Mesodermal cell (in vitro differentiated cells): Measurements from ENCODE around the gene AREL1.

Experiments
- H3K27ac ChIP-seq: 2 replicates; pipeline ENCODE4 v1.7.0; 2013; ENCODE audit warnings: mild to moderate bottlenecking, low read depth, low read length, moderate library complexity; ENCODE audit not compliant: severe bottlenecking
- H3K36me3 ChIP-seq: 2 replicates; pipeline ENCODE4 v1.7.1; 2013; ENCODE audit warnings: mild to moderate bottlenecking, low read length, moderate library complexity; ENCODE audit not compliant: control insufficient read depth, insufficient read depth
- H3K4me1 ChIP-seq: one replicate; pipeline ENCODE4 v1.7.1; 2013; ENCODE audit warnings: mild to moderate bottlenecking, low read length; ENCODE audit not compliant: insufficient read depth, control insufficient read depth, poor library complexity, severe bottlenecking
- H3K4me3 ChIP-seq: 2 replicates; pipeline ENCODE4 v1.7.0; 2013; ENCODE audit warnings: low read length, control low read depth, mild to moderate bottlenecking; ENCODE audit not compliant: insufficient read depth, poor library complexity, severe bottlenecking; ENCODE audit errors: extremely low read depth
- H3K9me3 ChIP-seq: 2 replicates; pipeline ENCODE4 v1.7.1; 2013; ENCODE audit warnings: mild to moderate bottlenecking, low read length, moderate library complexity; ENCODE audit not compliant: control insufficient read depth
- WGBS, 2 experiments: methylation state at CpG; one replicate each; pipeline ENCODE4 v1.1.5; 2013; ENCODE audit warnings: missing lambda C conversion rate in 2 of 2; ENCODE audit not compliant: insufficient coverage in 2 of 2; 5-methylcytosine and 5-hydroxymethylcytosine counted together

The AREL1 gene

DNA sequence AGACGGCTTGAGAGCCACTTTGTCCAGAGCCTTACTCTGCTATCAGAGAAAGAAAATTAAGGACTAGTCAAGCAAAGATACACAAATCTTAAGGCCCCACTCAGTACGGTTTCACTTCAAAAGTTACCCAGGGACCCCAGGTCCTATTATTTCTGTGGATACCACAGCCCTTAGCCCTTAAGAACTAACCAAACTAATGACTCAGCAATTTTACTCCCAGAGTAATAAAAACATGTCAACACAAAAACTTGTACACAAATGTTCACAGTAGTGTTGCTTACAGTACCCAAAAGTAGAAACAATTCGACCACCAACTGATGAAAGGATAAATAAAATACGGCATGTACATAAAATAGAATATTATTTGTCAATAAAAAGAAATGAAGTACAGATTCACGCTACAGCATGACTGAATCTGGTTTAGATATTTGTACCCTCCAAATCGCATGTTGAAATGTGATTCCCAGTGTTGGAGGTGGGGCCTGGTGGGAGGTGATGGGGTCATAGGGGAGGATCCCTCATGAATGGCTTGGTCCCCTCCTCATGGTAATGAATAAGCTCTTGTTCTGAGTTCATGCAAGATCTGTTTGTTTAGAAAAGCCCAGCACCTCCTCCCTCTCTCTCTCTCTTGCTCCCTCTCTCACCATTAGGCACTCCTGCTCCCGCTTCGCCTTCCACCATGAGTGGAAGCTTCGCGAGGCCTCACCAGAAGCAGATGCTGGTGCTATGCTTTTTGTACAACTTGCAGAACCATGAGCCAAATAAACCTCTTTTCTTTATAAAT lies 30.5 kb downstream of the AREL1 start:
- H3K27ac ChIP-seq = no peak overlapping the region

DNA sequence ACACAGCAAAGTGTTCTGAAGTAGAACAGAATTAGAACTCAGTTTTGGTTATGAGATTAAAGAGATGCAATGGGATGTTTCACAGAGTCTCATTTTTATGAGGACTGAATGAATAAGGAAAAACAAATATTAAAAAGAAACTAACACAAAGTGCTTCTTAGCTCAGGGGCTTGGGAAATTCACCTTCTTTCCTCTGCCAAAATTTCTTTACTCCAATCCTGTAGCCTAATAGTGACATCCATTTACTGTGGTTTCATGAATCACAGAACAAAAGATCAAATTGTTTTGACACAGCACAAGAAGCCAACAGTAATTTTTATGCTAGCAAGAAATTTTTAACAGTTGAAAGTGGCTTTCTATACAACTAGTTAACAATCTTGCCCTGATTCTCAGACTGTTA lies 37.7 kb downstream of the AREL1 start:
- H3K36me3 ChIP-seq = peaks cover 80% of the 10 kb centered on the region
- H3K4me1 ChIP-seq = peaks cover 8% of the 10 kb centered on the region
- H3K27ac ChIP-seq = no peak overlapping the region
- H3K4me3 ChIP-seq = no peak overlapping the region
- no peaks in the 10 kb centered on the region for H3K9me3 ChIP-seq

More for the DNA sequence above, 30.5 kb downstream of the AREL1 start:
- WGBS, 2 experiments = 83 to 96% methylated on average over 8 to 9 of the region's 10 CpGs
- peaks cover 84% of the 10 kb centered on the region for H3K36me3 ChIP-seq
- H3K4me3 ChIP-seq = no peak overlapping the region
- no peaks in the 10 kb centered on the region for H3K9me3 ChIP-seq
- H3K4me1 ChIP-seq = no peaks in the 10 kb centered on the region

DNA sequence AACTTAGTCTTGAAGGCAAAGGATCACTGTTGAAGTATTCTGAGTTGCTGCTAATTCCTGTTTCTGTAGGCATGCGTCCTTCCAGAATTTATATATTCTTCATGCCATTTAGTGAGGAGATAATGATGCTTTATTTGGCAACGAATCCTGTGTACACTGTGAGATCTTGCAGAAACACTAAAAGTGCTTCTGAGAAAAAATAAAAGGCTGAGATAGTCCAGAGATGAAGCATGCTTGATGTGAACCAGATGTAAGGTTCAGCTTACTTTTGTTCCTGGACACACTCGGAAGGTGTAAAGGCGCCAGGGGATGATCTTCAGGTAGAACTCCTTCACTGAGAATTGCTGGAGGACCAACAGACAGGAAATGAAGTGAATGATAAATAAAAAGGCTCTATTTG lies 39.1 kb downstream of the AREL1 start:
- Histone ChIP-seq H3K4me3 (no peak overlapping the region), H3K27ac (no peak overlapping the region), H3K9me3 (no peaks in the 10 kb centered on the region), H3K36me3 (peaks cover 82% of the 10 kb centered on the region), H3K4me1 (peaks cover 8% of the 10 kb centered on the region)
- WGBS, 2 experiments = 100% methylated on average over 3 of the region's 4 CpGs; no CpG with 5 or more reads in 1 of the 2 experiments

DNA sequence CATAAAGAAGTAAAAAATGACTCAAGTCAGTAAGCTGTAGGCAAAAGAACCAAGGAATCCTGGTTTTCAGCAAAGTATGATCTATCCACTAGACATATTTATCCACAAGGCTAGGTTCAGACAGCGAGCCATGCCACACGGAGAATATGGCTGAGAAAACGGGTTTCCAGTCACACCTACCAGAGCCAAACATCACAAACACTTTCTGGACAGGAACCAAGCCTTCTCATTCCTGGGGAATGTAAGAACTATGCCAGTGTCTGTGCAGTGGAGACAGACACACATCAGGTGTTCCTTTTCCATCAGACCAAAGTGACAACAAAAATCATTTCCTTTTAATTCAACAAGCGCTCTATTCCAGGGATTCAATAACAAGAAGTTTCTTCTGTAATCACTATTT lies 41.1 kb downstream of the AREL1 start:
- Histone ChIP-seq H3K27ac (no peak overlapping the region), H3K36me3 (peaks cover 95% of the 10 kb centered on the region), H3K9me3 (no peaks in the 10 kb centered on the region), H3K4me3 (no peak overlapping the region), H3K4me1 (peaks cover 12% of the 10 kb centered on the region)
- 96 to 100% methylated on average over 3 to 4 of the region's 4 CpGs for WGBS, 2 experiments

DNA sequence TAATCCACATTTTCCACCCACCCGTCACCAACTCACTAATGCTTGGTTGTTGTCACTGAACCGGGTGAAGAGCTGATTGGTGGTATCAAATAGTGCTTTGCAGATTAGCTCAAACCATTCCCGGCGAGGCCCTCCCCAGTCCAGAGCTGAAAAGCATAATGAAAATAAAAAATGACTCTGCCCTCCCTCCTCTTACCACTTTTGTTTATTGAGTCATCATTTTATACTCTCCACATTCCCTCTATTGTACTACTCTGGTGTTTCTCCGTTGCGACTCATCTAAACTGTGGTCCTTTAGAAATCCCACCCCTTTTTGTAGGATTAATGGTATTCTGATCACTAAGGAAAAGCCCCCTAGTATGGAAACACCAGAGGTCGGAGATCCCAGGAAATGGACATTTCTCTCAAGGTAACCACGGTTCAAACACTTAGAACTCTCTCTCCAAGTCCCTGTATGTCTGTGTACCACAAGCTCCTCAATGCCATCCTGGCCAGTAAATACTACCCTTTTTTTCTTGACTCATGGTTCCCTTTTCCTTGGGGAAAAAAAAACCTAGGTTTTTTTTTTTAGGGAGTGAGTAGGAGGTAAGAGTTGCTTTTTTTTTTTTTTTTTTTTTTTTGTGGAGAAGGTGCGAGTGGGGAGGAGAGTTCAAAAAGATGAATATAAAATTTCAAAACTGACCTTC lies 42.0 kb downstream of the AREL1 start:
- H3K4me3 ChIP-seq = no peak overlapping the region
- peaks cover 12% of the 10 kb centered on the region for H3K4me1 ChIP-seq
- no peaks in the 10 kb centered on the region for H3K9me3 ChIP-seq
- peaks cover 93% of the 10 kb centered on the region for H3K36me3 ChIP-seq
- 89 to 96% methylated on average over 4 to 5 of the region's 9 CpGs for WGBS, 2 experiments
- H3K27ac ChIP-seq = no peak overlapping the region

DNA sequence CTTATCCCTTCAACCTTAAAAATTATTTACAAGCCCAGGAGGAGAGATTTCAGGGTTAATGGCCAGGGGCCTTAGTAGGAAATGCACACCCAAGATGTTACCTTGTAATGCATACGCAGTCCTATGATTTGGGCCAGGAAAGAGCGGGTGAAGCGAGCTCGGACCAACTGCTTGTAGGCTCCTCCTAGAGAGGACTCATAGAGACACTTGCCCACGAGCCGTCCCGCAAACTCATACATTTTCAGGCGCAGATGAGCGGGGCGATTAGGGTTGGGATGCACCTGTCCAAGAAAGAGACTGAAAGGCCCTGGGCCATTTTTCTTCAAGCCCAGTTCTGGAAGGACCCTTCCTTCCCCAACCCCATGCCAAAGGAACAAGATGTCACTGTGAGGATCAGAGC lies 43.0 kb downstream of the AREL1 start:
- Histone ChIP-seq H3K4me1 (peaks cover 12% of the 10 kb centered on the region), H3K9me3 (no peaks in the 10 kb centered on the region), H3K27ac (no peak overlapping the region), H3K36me3 (peaks cover 91% of the 10 kb centered on the region), H3K4me3 (no peak overlapping the region)
- WGBS, 2 experiments = 95% methylated on average over 10 of the region's 10 CpGs

DNA sequence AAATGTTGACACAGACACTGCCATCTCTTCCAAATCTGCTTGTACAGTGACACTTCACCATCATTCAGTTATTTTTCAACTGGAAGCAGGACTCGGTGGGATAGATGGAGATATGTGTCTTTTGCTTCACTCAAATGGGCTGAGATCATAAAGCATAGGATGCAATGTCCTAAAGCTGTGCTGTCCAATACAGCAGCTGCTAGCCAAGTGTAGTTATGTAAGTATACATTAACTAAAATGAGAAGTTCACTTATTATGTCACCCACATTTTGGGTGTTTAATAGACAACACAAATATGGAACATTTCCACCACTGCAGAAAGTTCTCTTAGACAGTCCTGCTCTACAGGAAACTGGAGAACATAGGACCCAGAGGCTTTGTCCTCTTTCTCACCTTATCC lies 43.6 kb downstream of the AREL1 start:
- Histone ChIP-seq H3K4me1 (peaks cover 12% of the 10 kb centered on the region), H3K27ac (no peak overlapping the region), H3K36me3 (peaks cover 91% of the 10 kb centered on the region), H3K9me3 (no peaks in the 10 kb centered on the region), H3K4me3 (no peak overlapping the region)
- WGBS, 2 experiments = no CpG with 5 or more reads among the region's 1 CpG

DNA sequence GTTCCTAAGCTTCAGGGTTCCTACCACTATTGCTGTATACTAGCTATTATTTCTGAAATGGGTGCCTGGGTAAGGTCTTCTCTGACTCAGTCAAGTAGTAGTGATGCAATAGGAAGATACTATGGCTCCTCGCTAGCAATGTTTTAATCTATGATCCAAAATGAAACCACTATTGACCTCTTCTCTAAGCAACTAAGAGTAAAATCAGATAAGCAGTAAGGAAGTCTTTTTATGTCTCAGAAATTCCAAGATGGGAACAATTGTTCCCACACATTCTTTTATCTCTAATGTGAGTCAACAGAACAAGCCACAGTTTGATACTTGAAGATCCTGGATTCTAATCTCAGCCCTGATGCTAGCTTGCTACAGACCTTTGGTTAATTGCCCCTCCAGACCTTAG lies 45.1 kb downstream of the AREL1 start:
- Histone ChIP-seq H3K9me3 (no peaks in the 10 kb centered on the region), H3K36me3 (peaks cover 91% of the 10 kb centered on the region), H3K4me3 (no peak overlapping the region), H3K4me1 (peaks cover 12% of the 10 kb centered on the region), H3K27ac (peak overlapping the region; percentile 13)
- no CpG with 5 or more reads among the region's 1 CpG for WGBS, 2 experiments

DNA sequence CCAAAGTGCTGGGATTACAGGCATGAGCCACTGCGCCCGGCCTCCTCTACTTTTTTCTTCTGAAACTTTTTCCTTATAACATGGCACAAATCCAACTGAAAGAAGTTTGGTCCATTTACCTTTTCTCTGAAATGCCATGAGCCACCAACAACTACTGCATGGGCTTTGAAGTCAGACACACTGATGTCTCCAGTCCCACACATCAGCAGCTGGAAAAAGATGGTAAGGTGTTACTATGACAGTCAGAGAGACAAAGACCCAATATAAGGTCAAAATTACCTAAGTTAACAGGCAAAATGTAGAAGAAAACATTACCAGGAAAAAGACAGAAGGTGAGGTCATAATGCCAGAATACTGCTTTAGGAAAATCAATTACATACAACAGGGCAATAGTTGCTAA lies 48.2 kb downstream of the AREL1 start:
- peaks cover 85% of the 10 kb centered on the region for H3K36me3 ChIP-seq
- WGBS, 2 experiments = 94 to 100% methylated on average over 2 of the region's 2 CpGs
- H3K27ac ChIP-seq = no peak overlapping the region

DNA sequence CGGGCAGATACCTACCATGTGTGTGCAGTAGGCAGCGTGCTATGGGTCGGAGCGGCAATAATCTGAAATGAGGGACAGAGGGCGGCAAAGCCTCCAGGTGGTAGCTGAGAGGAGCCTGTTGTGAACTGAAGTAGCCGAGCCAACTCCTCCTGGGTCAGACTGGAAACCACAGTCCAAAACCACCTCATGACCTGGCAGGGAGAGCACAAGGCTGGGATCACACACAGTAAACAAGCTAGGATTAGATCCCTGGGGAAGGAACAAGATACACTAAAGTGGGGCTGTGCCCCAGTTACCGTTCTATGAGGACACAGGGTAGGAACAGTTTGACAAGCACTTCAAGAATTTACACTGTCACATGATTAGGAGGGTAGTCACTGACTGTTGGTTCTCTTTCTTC lies 49.0 kb downstream of the AREL1 start:
- WGBS, 2 experiments = 93 to 95% methylated on average over 6 of the region's 7 CpGs
- Histone ChIP-seq H3K36me3 (peaks cover 85% of the 10 kb centered on the region), H3K4me1 (peaks cover 4% of the 10 kb centered on the region), H3K9me3 (no peaks in the 10 kb centered on the region), H3K4me3 (no peak overlapping the region), H3K27ac (no peak overlapping the region)

More for the DNA sequence above, 48.2 kb downstream of the AREL1 start:
- peaks cover 4% of the 10 kb centered on the region for H3K4me1 ChIP-seq
- no peak overlapping the region for H3K4me3 ChIP-seq
- no peaks in the 10 kb centered on the region for H3K9me3 ChIP-seq
